GM10847 (cell line): Measurements from ENCODE around the gene KIF6.

ENCODE experiments used
- POLR2A ChIP-seq: IDR thresholded peaks from 2 replicates; pipeline ENCODE4 v1.6.1; 2011; ENCODE audit not compliant: insufficient read length; ENCODE audit errors: extremely low read depth

The KIF6 gene

DNA sequence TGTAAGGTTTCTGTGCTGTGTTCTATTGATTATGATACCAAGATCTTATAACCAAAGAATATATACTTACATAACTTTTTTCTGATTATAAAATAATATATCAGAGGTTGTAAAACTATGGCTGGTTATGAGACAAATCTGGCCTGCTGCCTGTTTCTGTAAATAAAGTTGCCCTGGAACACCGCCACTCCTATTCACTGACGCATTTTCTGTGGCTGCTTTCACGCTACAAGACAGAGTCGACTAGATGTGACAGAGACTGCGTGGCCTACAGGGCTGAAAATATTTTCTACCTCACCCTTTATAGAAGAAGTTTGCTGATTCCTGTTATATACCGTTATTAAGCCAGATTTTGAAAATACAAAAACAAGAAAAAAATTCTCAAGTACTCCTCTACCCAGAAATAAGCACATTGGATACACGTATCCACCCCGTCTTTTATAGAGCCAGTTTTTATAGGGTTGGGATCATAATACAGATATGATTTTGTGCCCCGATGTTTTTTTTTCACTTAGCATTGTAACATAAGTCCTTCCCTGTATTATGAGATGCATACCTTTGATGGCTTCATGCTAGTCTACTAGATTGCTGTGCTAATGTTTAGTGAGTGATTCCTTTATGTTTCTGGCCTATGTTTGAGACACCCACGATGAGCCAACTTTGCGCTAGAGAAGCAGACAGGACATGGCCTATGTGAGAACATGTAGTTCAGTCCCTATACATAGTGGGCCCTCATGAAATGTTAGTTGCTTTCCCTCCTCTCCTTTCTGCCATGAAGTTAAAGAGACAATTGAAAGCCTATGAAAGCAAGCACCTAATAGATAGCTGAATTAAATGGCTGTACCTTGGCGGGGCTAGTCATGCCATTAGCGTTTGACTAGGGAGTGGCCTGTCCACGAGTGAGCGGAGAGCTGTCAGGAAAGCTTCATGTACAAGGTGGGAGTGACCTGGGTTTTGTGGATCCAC, 304.6 kb downstream of the KIF6 start:
- no peak for TF ChIP-seq POLR2A

DNA sequence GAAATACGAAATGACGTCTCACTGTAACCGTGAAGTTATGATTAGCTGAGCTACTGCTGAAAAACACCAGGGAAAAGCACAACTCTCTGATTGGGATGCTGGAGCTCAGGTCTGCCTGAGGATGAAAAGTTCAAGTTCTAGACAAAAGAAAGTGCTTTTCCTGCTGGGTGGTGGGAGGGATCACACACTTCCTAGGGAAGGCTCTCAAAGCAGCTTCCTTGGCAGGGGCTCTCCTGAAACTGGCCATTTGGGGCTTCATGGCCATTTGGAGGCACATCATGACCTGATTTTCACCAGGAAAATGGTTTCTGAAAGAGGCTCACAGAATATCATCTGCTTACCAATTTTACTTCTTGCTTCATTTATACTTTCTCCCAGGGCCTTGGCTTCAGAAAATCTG, 305.6 kb downstream of the KIF6 start:
- no peak for TF ChIP-seq POLR2A

DNA sequence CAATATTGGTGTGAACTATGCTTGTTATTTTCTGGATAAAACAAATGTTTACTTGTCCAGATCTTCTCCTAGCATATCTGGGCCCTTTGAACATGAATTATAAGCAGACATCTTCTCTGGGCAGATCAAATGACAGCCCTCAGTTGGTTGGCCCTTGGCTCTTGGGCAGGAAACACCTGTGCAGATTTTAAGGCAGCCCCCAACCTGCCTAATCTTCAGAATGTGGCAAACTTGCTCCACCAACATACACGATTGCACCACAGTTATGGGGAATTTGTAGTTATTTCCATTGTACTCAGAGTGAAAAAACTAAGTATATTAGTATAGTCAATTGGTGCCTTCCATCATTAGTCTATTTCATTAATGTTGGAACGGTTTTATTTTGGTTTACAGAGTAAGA, 307.8 kb downstream of the KIF6 start:
- TF ChIP-seq POLR2A, result no peak

DNA sequence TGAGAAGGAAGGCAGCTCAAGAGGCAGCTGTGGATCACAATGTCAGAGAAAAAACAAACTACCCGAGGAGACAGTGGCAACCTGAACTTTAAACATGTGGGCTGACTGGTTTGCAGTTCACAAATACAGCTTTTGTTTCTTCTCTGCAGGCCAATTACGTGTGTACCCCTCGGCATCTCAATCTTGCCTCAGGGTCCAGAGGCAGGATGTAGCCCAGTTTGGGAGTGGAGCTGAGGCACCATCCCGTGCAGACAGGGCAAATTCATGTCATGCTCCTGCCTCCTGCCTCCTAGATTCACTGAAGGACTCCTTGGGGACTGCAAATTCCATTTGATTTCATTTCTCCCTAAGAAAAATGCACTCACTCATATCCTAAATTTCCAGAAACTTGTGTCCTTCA, 308.5 kb downstream of the KIF6 start:
- no peak for TF ChIP-seq POLR2A

DNA sequence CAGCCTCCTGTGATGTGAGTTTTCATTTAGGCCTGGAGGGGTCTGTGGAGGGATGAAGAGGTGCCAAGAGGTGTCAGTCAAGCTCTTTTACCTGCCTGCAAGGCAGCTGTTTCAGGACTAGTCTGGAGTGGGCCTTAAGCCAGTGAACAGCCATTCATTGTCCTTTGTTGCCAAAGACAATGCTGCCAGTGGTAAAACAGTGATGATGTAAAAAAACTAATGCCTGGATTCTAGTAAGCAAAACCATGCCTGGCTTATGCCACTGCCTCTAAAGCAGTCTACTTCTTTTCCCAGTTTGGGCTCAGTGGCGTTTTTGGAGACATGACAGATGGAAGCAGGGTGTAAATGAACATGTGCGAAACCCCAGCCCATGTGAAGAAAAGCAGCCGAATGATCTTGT, 309.2 kb downstream of the KIF6 start:
- TF ChIP-seq POLR2A, result no peak

DNA sequence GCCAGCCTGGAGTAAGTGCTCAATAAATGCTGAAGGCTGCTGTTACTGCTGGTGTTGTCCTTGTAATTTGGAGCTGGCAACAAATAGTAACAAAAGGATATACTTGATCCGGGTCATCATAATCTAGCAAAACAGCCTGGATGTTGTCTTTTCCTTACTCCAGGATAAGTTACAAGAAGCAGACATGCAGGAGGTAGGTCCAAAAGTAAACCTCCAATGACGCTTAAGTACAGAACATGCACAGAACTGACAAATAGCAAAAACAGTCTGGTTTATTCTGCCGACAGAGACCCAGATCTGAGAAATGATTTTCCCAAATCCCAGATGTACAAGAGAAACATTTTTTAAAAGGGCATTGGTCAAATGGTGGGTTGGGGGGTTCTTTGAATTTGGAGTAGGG, 309.7 kb downstream of the KIF6 start:
- no peak for TF ChIP-seq POLR2A

DNA sequence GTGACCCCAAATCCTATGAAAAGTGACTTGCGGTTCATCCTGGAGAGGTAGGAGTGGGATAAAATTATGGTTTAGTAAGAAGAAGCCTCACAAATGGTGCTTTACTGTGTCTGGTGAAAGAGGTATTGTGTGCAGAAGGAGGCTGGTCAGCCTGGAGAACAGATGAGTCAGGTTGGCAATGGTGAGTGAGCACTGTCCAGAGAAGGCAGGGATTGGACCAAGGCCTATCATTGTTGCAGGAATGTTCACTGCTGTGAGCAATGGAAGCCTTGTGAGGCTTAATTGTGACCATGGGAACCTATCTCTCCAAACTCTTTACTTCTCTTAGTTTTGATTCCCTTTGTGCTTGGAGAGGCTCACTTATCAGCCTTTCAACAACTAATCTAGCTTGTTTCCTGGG, 313.7 kb downstream of the KIF6 start:
- TF ChIP-seq POLR2A, result no peak

DNA sequence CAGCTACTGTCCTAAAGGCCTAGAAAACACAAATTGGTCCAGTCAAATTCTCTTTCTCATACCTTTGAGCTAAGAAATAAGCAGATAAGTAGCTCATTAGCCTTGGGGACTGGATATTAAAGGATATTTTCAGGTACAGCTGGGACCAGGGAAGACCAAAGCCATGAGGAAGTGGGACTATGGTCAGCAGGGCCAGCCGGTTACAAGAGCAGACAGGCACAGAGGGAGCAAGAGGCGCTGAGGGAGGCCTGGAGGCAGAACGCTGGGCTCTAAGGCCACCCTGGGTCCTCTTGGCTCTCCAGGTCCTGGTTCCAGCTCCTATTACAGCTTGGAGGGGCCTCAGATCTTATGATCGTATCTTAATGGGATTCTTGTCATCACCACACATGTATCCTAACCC, 314.2 kb downstream of the KIF6 start:
- no peak for TF ChIP-seq POLR2A

DNA sequence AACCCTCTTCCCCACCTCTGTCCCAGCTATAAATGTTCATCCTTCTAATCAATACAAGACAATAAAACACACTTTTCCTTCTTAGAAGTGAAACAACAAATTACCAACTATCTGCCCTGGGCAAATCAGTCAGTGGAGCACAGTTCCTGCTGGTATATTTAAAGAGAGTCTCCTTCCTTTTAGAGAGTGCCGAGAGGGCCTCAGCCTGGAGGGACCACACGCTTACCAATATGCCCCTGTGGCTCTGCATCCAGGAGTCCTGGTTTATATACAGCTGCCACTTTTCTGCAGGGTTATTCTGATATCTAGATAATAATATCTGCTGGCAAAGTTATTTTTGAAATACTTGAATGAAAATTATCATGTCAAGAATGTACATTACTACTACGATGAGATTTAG, 315.3 kb downstream of the KIF6 start:
- no peak for TF ChIP-seq POLR2A

DNA sequence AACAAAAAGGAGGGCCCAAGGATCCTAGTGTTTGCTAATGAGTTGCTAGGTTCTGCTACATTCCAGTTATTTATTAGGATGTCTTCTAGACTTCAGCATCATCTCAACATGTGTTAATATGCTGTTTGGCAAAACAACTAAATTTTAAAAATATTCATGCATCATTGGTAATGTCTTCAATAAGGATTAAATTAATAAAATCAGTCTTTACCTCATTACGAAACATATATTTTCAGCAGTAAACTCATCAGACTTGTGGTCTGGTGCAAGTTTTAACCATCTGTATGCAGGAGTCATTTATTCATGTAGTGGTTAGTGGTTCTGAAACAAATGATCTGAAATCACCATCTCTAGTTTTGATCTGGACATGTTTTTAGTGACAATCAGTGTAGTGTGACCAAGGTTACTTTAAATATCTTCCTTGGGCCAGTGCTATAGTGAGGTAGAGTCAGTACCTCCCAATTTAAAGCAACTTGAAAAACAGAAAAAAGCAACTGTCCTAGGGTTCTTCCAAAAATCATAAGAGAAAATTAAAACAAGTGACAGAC, 317.7 kb downstream of the KIF6 start:
- TF ChIP-seq POLR2A, result no peak

DNA sequence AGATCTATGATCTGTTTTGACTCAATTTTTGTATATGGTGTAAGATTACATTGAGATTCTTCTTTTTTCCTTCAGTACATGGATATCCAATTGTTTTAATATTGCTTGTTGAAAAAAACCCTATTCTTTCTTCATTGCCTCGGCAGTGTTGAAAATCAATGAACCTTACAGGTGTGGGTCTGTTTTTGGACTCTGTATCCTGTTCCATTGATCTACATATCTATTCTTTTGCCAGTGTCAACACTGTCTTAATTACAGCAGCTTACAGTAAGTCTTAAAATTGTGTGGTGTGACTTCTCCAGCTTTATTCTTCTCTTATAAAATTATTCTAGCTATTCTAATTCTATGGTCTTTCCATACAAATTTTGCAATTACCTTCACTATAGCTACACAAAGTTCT, 320.9 kb downstream of the KIF6 start:
- no peak for TF ChIP-seq POLR2A

DNA sequence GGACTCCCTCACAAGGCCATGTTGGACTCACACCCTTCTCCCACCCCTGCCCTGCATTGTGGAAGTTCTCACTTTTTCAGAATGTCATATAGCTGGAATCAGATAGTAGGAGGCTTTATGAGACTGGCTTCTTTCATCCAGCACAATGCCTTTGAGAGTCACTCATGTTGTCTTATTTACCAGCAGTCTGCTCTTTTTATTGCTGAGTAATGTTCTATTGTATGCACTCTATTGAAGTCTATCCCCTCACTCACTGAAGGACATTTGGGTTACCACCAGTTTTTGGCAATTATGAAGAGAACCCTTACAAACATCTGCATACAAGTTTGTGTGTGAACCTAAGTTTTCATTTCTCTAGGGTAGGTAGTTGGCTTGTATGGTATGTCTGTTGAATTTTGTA, 321.9 kb downstream of the KIF6 start:
- TF ChIP-seq POLR2A, result no peak

DNA sequence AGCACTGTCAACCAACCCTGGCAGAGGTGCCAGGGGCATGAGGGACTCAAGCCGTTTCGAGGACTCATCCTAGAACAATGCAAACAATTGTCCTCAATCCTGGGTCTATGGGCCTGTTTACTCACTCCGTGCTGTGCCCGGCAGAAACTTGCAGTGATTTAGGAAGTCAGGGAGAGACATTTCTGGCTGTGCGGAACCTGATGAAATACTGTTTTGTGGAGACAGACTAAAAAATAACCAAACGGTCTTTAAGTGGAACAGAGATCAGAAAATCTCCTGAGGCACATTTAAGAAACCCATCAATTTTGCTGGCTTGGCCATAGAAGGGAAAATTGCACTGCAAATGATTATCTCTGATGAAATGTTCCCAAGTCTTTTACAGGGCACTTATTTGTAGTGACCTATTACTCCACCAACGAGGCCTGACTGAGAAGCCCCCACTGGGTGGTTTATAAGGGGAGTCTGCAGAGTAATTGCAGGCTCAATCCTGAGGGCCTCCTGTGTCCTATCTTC, 322.9 kb downstream of the KIF6 start:
- TF ChIP-seq POLR2A, result no peak

DNA sequence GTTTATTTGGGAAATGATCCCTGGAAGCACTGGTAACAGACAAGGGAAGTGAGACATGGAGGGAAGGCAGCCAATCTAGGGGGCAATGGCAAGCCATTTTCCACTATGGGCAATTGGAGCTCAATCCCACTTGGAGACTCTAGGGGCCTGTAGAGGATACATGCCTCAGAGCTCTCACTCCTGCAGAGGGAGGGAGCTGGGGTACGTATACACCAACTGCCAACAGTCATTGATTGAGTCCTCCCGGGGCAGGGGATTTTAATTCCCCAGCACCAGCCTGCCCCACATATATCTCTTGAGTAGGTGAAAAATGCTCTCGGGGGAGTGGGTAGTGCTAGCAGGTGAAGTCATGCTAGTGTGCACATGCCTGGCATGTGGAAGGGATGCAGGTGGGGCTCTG, 323.8 kb downstream of the KIF6 start:
- no peak for TF ChIP-seq POLR2A

DNA sequence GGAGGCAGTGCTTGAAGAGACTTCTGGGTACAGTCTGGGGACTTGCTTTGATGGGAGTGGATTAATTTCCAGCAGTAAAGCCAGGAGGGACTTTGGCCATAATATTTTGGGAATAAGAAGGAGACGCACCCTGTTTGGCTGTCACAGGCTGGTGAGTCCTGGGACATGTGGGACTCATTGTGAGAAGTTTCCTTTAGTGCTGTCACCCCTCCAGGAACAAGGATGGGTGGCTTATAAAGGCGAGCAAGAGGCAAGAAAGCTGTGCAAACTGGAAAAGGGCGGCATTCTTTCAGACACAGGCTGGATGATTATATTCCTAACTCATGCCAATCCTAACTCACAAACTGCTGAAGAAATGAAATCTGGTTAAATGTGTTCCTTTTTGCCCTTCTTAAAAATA, 325.2 kb downstream of the KIF6 start:
- no peak for TF ChIP-seq POLR2A

DNA sequence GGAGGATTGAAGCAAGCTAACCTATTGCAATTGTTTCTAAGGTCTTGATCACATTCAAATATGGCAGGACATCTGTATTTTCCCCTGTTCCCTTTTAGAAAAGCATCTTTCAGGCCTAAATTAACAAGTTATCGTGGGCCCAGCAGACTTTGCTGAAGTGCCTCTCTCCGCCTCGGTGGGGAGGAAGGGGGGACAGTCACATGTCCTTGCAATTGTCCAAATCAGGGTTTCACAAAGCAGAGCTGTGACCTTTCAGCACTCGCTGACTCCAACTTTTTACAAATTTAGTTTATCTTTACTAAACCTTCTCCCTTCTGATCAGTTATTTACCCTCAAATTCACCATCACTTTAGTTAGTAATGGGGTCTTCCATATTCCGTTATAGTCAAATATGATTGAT, 328.4 kb downstream of the KIF6 start:
- TF ChIP-seq POLR2A, result no peak
